ENCODE data around the gene PCSK6.

- no peak for TF ChIP-seq CTCF (conservative IDR thresholded peaks at IDR 0.05; ENCODE audit: low read depth, low read length)
- TF ChIP-seq EZH2phosphoT487 (IDR thresholded peaks at IDR 0.05; ENCODE audit: borderline replicate concordance, low read length): no peak
Measured at GRCh38 chr15:101264911-101265641, 224.4 kb downstream of the PCSK6 start.

All from PC-3 (cell line).